Measurements from ENCODE around the gene ZNF682.

DNA sequence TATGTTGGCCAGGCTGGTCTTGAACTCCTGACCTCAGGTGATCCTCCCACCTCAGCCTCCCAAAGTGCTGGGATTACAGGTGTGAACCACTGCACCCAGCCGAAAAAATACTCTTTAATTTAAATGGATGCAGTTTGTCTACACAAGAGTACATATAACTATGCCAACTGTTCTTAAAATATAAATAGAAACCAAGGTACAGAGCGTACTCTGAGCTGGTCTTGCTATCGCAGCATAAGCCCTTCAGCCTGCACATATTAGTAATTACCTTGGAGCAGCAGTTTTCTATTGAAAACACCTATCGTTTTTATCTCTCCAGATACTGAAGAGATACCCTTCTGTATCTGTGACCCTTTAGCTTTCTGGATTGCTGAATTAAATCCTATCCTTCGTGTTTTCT lies 3.4 kb downstream of the ZNF682 start:
- TF ChIP-seq, protein P1, sequence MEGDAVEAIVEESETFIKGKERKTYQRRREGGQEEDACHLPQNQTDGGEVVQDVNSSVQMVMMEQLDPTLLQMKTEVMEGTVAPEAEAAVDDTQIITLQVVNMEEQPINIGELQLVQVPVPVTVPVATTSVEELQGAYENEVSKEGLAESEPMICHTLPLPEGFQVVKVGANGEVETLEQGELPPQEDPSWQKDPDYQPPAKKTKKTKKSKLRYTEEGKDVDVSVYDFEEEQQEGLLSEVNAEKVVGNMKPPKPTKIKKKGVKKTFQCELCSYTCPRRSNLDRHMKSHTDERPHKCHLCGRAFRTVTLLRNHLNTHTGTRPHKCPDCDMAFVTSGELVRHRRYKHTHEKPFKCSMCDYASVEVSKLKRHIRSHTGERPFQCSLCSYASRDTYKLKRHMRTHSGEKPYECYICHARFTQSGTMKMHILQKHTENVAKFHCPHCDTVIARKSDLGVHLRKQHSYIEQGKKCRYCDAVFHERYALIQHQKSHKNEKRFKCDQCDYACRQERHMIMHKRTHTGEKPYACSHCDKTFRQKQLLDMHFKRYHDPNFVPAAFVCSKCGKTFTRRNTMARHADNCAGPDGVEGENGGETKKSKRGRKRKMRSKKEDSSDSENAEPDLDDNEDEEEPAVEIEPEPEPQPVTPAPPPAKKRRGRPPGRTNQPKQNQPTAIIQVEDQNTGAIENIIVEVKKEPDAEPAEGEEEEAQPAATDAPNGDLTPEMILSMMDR (IDR thresholded peaks at IDR 0.05; ENCODE audit: low read depth, low read length, missing input control): no peak
- TF ChIP-seq, protein P2, sequence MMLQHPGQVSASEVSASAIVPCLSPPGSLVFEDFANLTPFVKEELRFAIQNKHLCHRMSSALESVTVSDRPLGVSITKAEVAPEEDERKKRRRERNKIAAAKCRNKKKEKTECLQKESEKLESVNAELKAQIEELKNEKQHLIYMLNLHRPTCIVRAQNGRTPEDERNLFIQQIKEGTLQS (IDR thresholded peaks at IDR 0.05): no peak
- TF ChIP-seq GABPA (IDR thresholded peaks at IDR 0.05 in 1 of 2, conservative IDR thresholded peaks at IDR 0.05 in 1 of 2): no peak
- no peak for TF ChIP-seq TAF1 (conservative IDR thresholded peaks at IDR 0.05)

Data from liver (tissue), 3 donors.